Measurements from ENCODE around the gene ASPSCR1.

DNA sequence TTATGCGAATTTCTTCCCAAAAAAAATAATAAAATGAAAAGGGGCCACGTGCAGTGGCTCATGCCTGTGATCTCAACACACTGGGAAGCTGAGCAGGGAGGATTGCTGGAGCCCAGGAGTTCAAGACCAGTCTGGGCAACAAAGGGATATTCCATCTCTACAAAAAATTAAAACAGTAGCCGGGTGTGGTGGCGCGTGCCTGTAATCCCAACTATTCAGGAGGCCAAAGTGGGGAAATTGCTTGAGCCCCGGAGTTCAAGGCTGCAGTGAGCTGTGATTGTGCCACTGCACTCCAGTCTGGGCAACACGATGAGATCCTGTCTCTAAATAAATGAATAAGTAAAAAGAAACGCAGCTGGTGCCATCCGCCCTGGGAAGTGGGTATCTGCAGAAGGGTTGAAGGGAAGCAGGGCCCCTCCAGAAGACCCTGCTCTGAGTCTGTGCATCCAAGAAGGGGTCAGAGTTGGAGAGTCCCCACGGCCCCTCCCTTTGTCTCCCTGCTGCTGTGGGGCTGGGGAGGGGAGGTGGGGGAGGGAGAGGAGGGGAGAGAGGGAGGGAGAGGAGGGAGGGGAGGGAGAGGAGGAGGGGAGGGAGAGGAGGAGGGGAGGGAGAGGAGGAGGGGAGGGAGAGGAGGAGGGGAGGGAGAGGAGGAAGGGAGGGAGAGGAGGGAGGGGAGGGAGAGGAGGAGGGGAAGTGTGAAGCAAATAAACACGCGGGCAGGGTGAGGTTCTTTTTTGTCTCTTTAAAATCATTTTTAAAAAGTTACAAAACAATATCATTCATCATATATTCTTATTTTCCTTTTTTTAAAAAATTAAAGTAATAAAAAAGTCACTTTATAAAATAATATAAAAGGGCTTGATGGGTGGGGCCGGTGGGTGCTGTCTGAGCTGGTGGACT is 25.4 kb upstream of the ASPSCR1 start:
- TF ChIP-seq EP300 (IDR thresholded peaks at IDR 0.05): no peak
- TF ChIP-seq, protein P1, sequence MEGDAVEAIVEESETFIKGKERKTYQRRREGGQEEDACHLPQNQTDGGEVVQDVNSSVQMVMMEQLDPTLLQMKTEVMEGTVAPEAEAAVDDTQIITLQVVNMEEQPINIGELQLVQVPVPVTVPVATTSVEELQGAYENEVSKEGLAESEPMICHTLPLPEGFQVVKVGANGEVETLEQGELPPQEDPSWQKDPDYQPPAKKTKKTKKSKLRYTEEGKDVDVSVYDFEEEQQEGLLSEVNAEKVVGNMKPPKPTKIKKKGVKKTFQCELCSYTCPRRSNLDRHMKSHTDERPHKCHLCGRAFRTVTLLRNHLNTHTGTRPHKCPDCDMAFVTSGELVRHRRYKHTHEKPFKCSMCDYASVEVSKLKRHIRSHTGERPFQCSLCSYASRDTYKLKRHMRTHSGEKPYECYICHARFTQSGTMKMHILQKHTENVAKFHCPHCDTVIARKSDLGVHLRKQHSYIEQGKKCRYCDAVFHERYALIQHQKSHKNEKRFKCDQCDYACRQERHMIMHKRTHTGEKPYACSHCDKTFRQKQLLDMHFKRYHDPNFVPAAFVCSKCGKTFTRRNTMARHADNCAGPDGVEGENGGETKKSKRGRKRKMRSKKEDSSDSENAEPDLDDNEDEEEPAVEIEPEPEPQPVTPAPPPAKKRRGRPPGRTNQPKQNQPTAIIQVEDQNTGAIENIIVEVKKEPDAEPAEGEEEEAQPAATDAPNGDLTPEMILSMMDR (IDR thresholded peaks at IDR 0.05): no peak
- TF ChIP-seq POLR2A (IDR thresholded peaks at IDR 0.05): no peak

Measured in stomach (tissue), 4 donors.